K562 (cell line): ENCODE measurements around the gene NT5C3B. TPM values are rescaled to one million over a fixed set of nuclear protein-coding genes. Genes with fewer than 3 reads are reported as not detected.

Experiments used
- BCOR ChIP-seq: fragments of 450-650 bp; IDR thresholded peaks from 2 replicates; pipeline ENCODE4 v1.6.1; 2016
- MGA ChIP-seq: fragments of 450-650 bp; IDR thresholded peaks from 2 replicates; pipeline ENCODE4 v1.6.1; 2016; ENCODE audit warnings: mild to moderate bottlenecking, moderate library complexity
- SNRNP70 ChIP-seq: fragments of 200-400 bp; formaldehyde crosslinking; optimal IDR thresholded peaks from 2 replicates; pipeline ENCODE3; 2017; ENCODE audit warnings: low read depth, low read length
- STAT5B ChIP-seq: fragments of 250-450 bp; sonication (Bioruptor Pico); IDR thresholded peaks from 2 replicates; pipeline ENCODE4 v1.8.0; 2021; ENCODE audit warnings: mild to moderate bottlenecking, inconsistent platforms
- TCF15 ChIP-seq: fragments of 250-450 bp; sonication (Bioruptor Pico); IDR thresholded peaks from 2 replicates; pipeline ENCODE4 v1.8.0; 2022; ENCODE audit warnings: moderate library complexity, mild to moderate bottlenecking, inconsistent platforms
- USF1 ChIP-seq: sonication (generic); formaldehyde crosslinking; IDR thresholded peaks from 2 replicates; pipeline ENCODE4 v1.9.0; 2022; ENCODE audit warnings: mild to moderate bottlenecking, missing genetic modification reagents
- ZNF511 ChIP-seq: sonication (generic); formaldehyde crosslinking; IDR thresholded peaks from 2 replicates; pipeline ENCODE4 v1.8.0; 2022; ENCODE audit warnings: mild to moderate bottlenecking, missing genetic modification reagents
- polyA plus RNA-seq, 8 experiments: library from polyadenylated mRNA; depleted of rRNA in 4 of 8; stranded (reverse) in 5 of 8; unstranded in 3 of 8; fragments of >200 nt; fragmentation: Nextera tagmentation in 2 of 8; fragmentation: Illumina TruSeq in 1 of 8; extraction: Ambion mirVana in 2 of 8; extraction: Trizol in 1 of 8; gene quantifications; 2 replicates each; pipeline versions ENCODE4 v1.2.1 to v1.2.3, GENCODE V29; 2011 to 2014; ENCODE audit warnings: inconsistent platforms in 1 of 8, missing spikeins in 1 of 8
- total RNA-seq, 7 experiments: library from RNA; depleted of rRNA in 6 of 7; stranded (reverse); fragments of >200 nt in 6 of 7; fragmentation: Illumina TruSeq in 2 of 7; extraction: Trizol in 2 of 7; gene quantifications; 2 replicates each; pipeline versions ENCODE4 v1.2.1 to v1.2.3, GENCODE V29; 2011 to 2021; ENCODE audit warnings: low replicate concordance in 1 of 7

NT5C3B gene
- total and polyA plus RNA-seq, 9 of the 15 experiments (the other 6 are each of a cell fraction or from before 2014, with no cell fraction given): 2.0 to 166 (median 85.0) TPM

- peak; percentile 54 for TF ChIP-seq MGA
- no peak for TF ChIP-seq TCF15 (CRISPR knock-in tag)
- TF ChIP-seq USF1 (CRISPR knock-in tag): peak; percentile 81
- no peak for TF ChIP-seq SNRNP70
- TF ChIP-seq BCOR: no peak
- no peak for TF ChIP-seq STAT5B (CRISPR knock-in tag)
- TF ChIP-seq ZNF511 (CRISPR knock-in tag): no peak
These were observed 34.6 kb upstream of the NT5C3B start (continued) for GRCh38 chr17:41870627-41871026.
